ENCODE data around the gene IFT20.
"Not testable (repeated sequence)": the region's sequence is repeated elsewhere in the genome, so short reads cannot be mapped to it uniquely, and the experiment has no call there.

The IFT20 gene

GRCh38 chr17:28306954-28307401 is 28.3 kb downstream of the IFT20 start:
- no peak for DNase-seq

- no peak for DNase-seq
These were observed 36.8 kb downstream of the IFT20 start for GRCh38 chr17:28298449-28298848.

- DNase-seq = no peak
These were observed 39.3 kb downstream of the IFT20 start for GRCh38 chr17:28295677-28296578.

DNA sequence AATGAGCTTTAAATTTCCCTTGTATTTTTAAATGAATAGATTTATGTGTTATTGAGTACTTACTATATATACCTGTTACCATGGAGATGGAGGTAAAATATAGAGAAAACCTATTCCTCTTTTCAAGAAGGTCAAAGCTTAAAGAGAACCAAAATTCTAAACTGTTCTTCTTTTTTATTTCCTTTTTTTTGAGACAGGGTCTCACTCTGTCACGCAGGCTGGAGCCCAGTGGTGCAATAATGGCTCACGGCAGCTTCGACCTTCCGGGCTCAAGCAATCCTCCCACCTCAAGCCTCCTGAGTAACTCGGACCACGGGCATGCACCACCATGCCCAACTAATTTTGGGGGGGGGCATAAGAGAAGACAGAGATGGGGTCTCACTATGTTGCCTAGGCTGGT is 41.3 kb downstream of the IFT20 start:
- no peak for DNase-seq

DNA sequence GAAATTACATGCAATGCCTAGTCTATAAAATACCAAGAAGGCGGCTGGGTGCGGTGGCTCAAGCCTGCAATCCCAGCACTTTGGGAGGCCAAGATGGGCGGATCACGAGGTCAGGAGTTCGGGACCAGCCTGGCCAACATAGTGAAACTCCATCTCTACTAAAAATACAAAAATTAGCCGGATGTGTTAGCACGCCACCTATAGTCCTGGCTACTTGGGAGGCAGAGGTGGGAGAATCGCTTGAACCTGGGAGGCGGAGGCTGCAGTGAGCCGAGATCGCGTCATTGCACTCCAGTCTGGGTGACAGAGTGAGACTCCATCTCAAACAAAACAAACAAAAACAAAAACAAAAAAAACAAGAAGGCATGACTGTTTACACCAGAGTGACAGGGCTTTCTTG is 42.4 kb downstream of the IFT20 start:
- DNase-seq = not testable (repeated sequence)

- DNase-seq = no peak
These were observed 43.4 kb downstream of the IFT20 start for GRCh38 chr17:28291780-28292330.

GRCh38 chr17:28290703-28291102 is 44.6 kb downstream of the IFT20 start:
- no peak for DNase-seq

DNA sequence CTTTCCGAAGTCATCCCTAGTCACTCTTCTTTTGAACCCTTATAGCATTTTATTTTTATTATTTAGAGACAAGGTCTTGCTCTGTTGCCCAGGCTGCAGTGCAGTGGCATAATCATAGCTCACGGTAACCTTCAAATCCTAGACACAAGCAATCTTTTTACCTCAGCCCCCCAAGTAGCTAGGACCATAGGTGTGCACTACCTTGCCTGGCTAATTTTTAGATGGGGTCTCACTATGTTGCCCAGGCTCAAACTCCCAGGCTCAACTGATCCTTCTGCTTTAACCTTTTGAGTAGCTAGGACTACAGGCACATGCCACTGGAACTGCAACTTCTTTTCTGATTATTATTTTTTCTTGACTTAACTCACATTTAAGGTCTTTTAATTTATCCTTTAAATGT is 49.3 kb downstream of the IFT20 start:
- DNase-seq = no peak

GRCh38 chr17:28282596-28282995 is 52.7 kb downstream of the IFT20 start:
- no peak for DNase-seq

GRCh38 chr17:28280826-28281225 is 54.4 kb downstream of the IFT20 start:
- DNase-seq = no peak

- DNase-seq = no peak
These were observed 55.9 kb downstream of the IFT20 start for GRCh38 chr17:28279411-28279810.
